ENCODE data around the gene PEX11A. TPM values are rescaled to one million over a fixed set of nuclear protein-coding genes. Genes with fewer than 3 reads are reported as not detected.
A peak's percentile ranks its signal among the peaks of the same experiment; 100 is the strongest.

The PEX11A gene
- total RNA-seq, 1 donor from 2014 or later, result 34.2 TPM

DNA sequence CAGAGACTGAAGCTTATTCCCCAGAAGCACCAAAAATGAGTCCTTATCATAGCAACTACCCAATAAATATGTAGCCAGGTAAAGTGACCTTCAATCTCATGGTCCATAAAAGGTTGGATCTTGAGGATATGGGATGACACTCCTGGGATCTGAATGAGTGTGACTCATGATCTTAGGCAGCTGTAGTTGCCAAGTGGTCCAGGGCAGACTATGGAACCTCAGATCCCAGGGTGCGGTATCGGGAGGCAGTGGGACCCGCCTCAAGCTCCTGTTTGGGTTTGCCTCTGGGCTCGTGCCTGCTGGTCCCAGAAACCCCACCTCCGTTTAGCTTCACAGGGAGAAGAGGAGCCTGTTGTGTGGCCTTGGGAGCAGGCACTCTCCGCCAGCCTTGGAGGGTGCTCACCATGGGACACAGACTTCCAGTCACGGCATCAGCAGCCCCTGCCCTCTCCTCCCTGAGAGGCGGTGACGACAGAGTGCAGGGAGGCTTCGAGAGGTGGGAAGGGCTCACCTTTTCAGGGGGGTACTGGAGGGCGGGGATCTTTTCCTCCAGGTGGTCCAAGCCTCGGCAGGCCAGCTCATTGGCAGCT, 19.5 kb downstream of the PEX11A start:
- intact Hi-C loops (cut with DNase I), result loop anchor here (10.0 kb wide), 1 partner anchor 224 kb away; the partner anchor contains the start of gene AP3S2
- Histone ChIP-seq H3K27me3 (no peaks in the 10 kb centered on the region), H3K9me3 (no peaks in the 10 kb centered on the region), H3K27ac (peak overlapping the region; percentile 89 to 92), H3K36me3 (no peaks in the 10 kb centered on the region), H3K4me1 (peaks cover 19 to 28% of the 10 kb centered on the region in 2 donors), H3K4me3 (no peak overlapping the region)
- TF ChIP-seq, protein P1, sequence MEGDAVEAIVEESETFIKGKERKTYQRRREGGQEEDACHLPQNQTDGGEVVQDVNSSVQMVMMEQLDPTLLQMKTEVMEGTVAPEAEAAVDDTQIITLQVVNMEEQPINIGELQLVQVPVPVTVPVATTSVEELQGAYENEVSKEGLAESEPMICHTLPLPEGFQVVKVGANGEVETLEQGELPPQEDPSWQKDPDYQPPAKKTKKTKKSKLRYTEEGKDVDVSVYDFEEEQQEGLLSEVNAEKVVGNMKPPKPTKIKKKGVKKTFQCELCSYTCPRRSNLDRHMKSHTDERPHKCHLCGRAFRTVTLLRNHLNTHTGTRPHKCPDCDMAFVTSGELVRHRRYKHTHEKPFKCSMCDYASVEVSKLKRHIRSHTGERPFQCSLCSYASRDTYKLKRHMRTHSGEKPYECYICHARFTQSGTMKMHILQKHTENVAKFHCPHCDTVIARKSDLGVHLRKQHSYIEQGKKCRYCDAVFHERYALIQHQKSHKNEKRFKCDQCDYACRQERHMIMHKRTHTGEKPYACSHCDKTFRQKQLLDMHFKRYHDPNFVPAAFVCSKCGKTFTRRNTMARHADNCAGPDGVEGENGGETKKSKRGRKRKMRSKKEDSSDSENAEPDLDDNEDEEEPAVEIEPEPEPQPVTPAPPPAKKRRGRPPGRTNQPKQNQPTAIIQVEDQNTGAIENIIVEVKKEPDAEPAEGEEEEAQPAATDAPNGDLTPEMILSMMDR (IDR thresholded peaks at IDR 0.05), result no peak
- no peak for DNase-seq (ENCODE audit: low spot score in 2 of 2)

DNA sequence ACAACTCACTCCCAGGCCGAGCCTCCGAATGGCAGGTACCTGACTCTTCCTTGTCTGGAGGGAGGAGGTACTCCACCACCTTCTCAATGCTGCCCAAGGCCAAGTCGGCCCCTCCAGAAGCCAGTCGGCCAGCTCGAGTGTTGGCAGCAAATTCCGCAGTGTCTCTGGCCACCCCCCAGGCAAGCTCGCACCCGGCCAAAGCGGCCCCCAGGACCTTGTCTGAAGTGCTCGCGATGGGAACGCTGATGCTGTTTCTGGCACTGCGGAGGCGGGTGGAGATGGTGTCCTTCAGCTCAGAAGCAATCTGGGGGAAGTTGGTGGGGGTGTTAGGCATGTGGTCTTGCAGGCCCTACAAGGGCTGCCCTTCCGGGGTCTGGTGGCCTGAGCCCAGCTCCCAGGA, 20.6 kb downstream of the PEX11A start:
- DNase-seq (ENCODE audit: low spot score in 2 of 2), result peak in 1 of 2 donors; percentile 56
- intact Hi-C loops (cut with DNase I), result loop anchor here (10.0 kb wide), 3 partner anchors 225 to 565 kb away; partner anchors contain the start of genes AP3S2, CIB1, GDPGP1 and IDH2
- Histone ChIP-seq H3K4me1 (peaks cover 19 to 30% of the 10 kb centered on the region in 2 donors), H3K27ac (peak overlapping the region in 1 of 2 donors; percentile 29), H3K36me3 (no peaks in the 10 kb centered on the region), H3K4me3 (no peak overlapping the region), H3K27me3 (no peaks in the 10 kb centered on the region), H3K9me3 (no peaks in the 10 kb centered on the region)
- TF ChIP-seq, protein P1 (IDR thresholded peaks at IDR 0.05), result no peak

DNA sequence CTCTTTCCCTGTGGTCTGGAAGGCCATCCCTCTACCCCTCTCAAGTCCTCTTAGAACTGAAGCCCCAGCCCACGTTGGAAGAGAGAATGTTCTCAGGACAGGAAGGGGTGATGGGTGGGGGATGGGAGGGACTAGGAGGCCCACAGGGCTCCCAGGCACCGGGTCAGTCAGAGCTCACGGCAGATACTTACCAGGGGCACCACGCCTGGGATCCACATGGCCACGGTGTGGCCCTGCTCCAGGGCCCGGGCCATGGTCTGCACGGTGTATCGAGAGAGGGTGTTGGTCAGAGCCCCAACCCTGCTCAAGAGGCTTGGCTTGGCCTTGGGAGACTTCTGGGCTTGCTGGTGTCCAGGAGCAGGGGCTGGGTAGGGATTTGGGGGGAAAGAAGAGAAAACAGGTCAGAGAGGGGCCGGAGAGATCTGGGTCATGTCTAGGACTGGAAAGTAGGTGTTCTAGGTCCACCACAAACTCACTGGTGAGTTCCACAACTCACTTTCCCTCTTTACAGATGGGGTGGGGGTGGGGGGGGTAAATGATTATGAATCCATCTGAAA, 21.2 kb downstream of the PEX11A start:
- intact Hi-C loops (cut with DNase I), result loop anchor here (10.0 kb wide), 2 partner anchors 435 to 565 kb away; partner anchors contain the start of genes CIB1, GDPGP1 and IDH2
- H3K4me3 ChIP-seq, result no peak overlapping the region
- TF ChIP-seq, protein P1 (IDR thresholded peaks at IDR 0.05), result no peak
- no peak overlapping the region for H3K27ac ChIP-seq
- H3K4me1 ChIP-seq, result peaks cover 19 to 30% of the 10 kb centered on the region in 2 donors
- DNase-seq (ENCODE audit: low spot score in 2 of 2), result no peak
- H3K27me3 ChIP-seq, result no peaks in the 10 kb centered on the region
- no peaks in the 10 kb centered on the region for H3K9me3 ChIP-seq
- no peaks in the 10 kb centered on the region for H3K36me3 ChIP-seq

DNA sequence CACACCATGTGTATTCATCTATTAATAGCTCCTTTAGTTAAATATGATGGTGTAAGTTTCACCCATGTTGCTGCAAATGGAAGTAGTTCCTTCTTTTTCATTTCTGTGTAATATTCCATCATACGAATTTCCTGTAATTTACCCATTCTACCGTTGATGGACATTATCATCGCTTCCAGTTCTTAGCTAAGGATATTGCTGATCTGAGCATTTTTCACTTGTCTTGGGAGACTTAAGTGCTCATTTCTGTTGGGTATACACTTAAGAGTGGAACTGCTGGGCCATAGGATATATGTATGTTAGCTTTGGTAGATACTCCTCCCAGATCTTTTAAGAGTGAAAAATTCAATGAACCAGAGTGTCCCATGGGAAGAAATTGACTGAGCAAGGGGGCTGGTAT, 22.4 kb downstream of the PEX11A start:
- Histone ChIP-seq H3K4me3 (no peak overlapping the region), H3K9me3 (no peaks in the 10 kb centered on the region), H3K36me3 (no peaks in the 10 kb centered on the region), H3K27me3 (no peaks in the 10 kb centered on the region), H3K4me1 (peaks cover 17 to 26% of the 10 kb centered on the region in 2 donors), H3K27ac (no peak overlapping the region)
- intact Hi-C loops (cut with DNase I), result loop anchor here (10.0 kb wide), 2 partner anchors 437 to 567 kb away; partner anchors contain the start of genes CIB1, GDPGP1 and IDH2
- TF ChIP-seq, protein P1 (IDR thresholded peaks at IDR 0.05), result no peak
- peak in 1 of 2 donors; percentile 3 for DNase-seq (ENCODE audit: low spot score in 2 of 2)

DNA sequence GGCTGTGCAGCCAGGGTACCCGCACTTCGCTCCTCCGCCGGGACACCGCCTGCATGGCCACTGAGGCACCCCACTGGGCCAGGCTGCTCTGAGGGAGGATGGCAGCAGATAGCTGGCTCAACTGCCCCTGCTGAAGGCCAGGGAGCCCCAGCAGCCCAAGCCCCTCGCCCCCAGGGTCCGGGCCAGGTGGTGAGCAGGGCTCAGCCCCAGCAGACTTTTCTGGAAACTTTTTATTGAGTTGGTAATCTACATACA, 22.9 kb downstream of the PEX11A start:
- no peaks in the 10 kb centered on the region for H3K36me3 ChIP-seq
- TF ChIP-seq, protein P1 (IDR thresholded peaks at IDR 0.05), result no peak
- H3K9me3 ChIP-seq, result no peaks in the 10 kb centered on the region
- DNase-seq (ENCODE audit: low spot score in 2 of 2), result no peak
- intact Hi-C loops (cut with DNase I), result loop anchor here (10.0 kb wide), 2 partner anchors 437 to 567 kb away; partner anchors contain the start of genes CIB1, GDPGP1 and IDH2
- H3K4me1 ChIP-seq, result peaks cover 15 to 26% of the 10 kb centered on the region in 2 donors
- H3K27ac ChIP-seq, result peak overlapping the region; percentile 19 to 96
- no peak overlapping the region for H3K4me3 ChIP-seq
- H3K27me3 ChIP-seq, result no peaks in the 10 kb centered on the region

Data from ascending aorta (tissue), 2 donors.